Neutrophil (primary cell): ENCODE measurements around the gene ADD1.
"Not testable (repeated sequence)": the region's sequence is repeated elsewhere in the genome, so short reads cannot be mapped to it uniquely, and the experiment has no call there.

Experiments
- H3K27ac ChIP-seq: fragments of 200-600 bp; sonication (generic); 2 replicates; pipeline ENCODE4 v1.5.1; 2016; ENCODE audit warnings: mild to moderate bottlenecking, moderate library complexity
- H3K27me3 ChIP-seq: fragments of 200-600 bp; sonication (generic); 2 replicates; pipeline ENCODE4 v1.6.0; 2016; ENCODE audit warnings: mild to moderate bottlenecking
- H3K36me3 ChIP-seq: fragments of 200-600 bp; sonication (generic); 2 replicates; pipeline ENCODE4 v1.5.1; 2017
- H3K4me1 ChIP-seq, 2 experiments: fragments of 200-600 bp in 1 of 2; sonication (generic) in 1 of 2; 1 replicate in 1 of 2; 2 replicates in 1 of 2; pipeline versions ENCODE4 v1.5.1 to v1.6.1; 2013 to 2016; ENCODE audit warnings: low read depth in 1 of 2, low read length in 1 of 2, mild to moderate bottlenecking in 1 of 2, moderate library complexity in 1 of 2; ENCODE audit not compliant: control insufficient read depth in 1 of 2, insufficient read depth in 1 of 2
- H3K4me3 ChIP-seq, 2 experiments: fragments of 200-600 bp in 1 of 2; sonication (generic) in 1 of 2; 1 replicate in 1 of 2; 2 replicates in 1 of 2; pipeline ENCODE4 v1.5.1; 2013 to 2016; ENCODE audit warnings: low read depth in 1 of 2, low read length in 1 of 2, mild to moderate bottlenecking in 1 of 2, moderate library complexity in 1 of 2
- H3K9me3 ChIP-seq: fragments of 200-600 bp; sonication (generic); 2 replicates; pipeline ENCODE4 v1.5.1; 2016
- CTCF ChIP-seq: fragments of 200-600 bp; sonication (generic); IDR thresholded peaks from 2 replicates; pipeline ENCODE4 v1.5.1; 2016; ENCODE audit warnings: antibody characterized with exemption

Gene ADD1

GRCh38 chr4:2922453-2923101, 78.9 kb downstream of the ADD1 start:
- peak overlapping the region; percentile 29 for H3K27ac ChIP-seq
- H3K36me3 ChIP-seq = peaks cover 66% of the 10 kb centered on the region
- not testable (repeated sequence) for H3K4me3 ChIP-seq, H3K27me3 ChIP-seq, H3K9me3 ChIP-seq
- H3K4me1 ChIP-seq = peaks cover 8 to 12% of the 10 kb centered on the region in 2 experiments

DNA sequence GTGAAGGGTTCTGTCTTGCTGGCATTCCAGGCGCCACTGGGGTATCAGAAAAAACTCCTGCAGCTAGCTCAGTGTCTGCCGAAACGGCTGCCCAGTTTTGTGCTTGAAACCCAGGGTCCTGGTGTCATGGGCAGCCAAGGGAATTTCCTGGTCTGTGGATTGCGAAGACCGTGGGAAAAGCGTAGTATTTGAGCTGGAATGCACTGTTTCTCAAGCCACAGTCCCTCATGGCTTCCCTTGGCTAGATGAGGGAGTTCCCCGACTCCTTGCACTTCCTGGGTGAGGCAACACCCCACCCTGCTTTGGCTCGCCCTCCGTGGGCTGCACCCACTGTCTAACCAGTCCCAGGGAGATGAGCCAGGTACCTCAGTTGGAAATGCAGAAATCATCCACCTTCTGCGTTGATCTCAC, 79.5 kb downstream of the ADD1 start:
- peaks cover 67% of the 10 kb centered on the region for H3K36me3 ChIP-seq
- no peak overlapping the region for H3K4me3 ChIP-seq
- H3K27ac ChIP-seq = peak overlapping the region; percentile 29
- no peak for TF ChIP-seq CTCF
- H3K9me3 ChIP-seq = no peaks in the 10 kb centered on the region
- no peaks in the 10 kb centered on the region for H3K27me3 ChIP-seq
- H3K4me1 ChIP-seq = peaks cover 8 to 12% of the 10 kb centered on the region in 2 experiments

GRCh38 chr4:2923668-2924173, 80.1 kb downstream of the ADD1 start:
- no peak for TF ChIP-seq CTCF
- no peaks in the 10 kb centered on the region for H3K27me3 ChIP-seq
- H3K36me3 ChIP-seq = peaks cover 71% of the 10 kb centered on the region

DNA sequence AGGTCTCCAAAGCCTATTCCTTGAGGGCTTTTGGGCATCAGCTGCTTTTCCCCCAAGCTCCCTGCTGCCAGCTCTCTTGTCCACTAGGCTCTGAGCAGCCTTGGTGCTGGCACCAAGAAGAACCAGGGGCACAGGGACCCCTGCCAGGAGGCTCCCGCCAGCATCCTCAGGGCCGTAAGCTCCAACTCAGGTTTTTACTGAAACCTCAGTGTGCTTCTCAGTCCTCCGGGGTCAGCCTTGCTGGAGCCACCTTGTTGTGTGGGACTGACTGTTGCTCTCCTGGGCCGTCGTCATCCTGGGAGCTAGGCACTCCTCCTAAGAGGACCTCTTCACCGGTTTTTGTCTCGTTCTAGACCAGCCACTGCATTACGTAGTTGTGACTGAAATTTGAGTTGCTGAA, 80.6 kb downstream of the ADD1 start:
- Histone ChIP-seq H3K27ac (no peak overlapping the region), H3K4me1 (peaks cover 8 to 12% of the 10 kb centered on the region in 2 experiments), H3K36me3 (peaks cover 74% of the 10 kb centered on the region), H3K27me3 (no peaks in the 10 kb centered on the region), H3K4me3 (no peak overlapping the region), H3K9me3 (no peaks in the 10 kb centered on the region)
- no peak for TF ChIP-seq CTCF

More at GRCh38 chr4:2923668-2924173, 80.1 kb downstream of the ADD1 start:
- Histone ChIP-seq H3K9me3 (no peaks in the 10 kb centered on the region), H3K4me1 (peaks cover 8 to 12% of the 10 kb centered on the region in 2 experiments), H3K27ac (no peak overlapping the region), H3K4me3 (no peak overlapping the region)

DNA sequence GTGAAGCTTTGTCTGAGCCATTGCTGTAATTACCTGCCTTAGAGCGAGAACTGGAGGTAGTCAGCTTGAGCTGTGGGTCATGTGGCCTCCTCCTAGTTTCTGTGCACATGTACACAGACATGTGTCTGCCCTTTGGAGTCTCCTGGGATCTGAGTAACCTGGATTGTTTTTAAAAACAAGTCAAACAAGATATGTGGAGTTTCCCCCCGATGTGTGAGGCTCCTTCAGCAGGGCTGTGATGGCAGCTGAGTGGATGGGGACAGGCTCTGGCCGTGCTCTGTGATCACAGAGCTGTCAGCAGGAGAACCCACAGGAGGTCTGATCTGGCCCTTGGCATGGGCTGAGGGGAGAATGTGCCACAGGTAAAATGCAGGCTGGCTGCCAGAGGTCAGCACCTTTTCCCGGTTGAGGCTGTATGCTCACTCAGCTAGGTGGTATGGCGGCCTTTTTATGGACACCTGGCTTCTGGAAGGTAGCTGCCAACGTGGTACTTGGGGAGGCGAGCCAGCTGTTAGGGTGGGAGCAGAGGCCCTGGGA, 81.2 kb downstream of the ADD1 start:
- no peaks in the 10 kb centered on the region for H3K27me3 ChIP-seq
- H3K27ac ChIP-seq = no peak overlapping the region
- no peaks in the 10 kb centered on the region for H3K9me3 ChIP-seq
- H3K4me1 ChIP-seq = peaks cover 8 to 12% of the 10 kb centered on the region in 2 experiments
- no peak for TF ChIP-seq CTCF
- no peak overlapping the region for H3K4me3 ChIP-seq
- H3K36me3 ChIP-seq = peaks cover 79% of the 10 kb centered on the region

- Histone ChIP-seq H3K4me1 (peaks cover 8 to 12% of the 10 kb centered on the region in 2 experiments), H3K9me3 (no peaks in the 10 kb centered on the region), H3K4me3 (no peak overlapping the region), H3K27me3 (no peaks in the 10 kb centered on the region), H3K36me3 (peaks cover 86% of the 10 kb centered on the region), H3K27ac (no peak overlapping the region)
- no peak for TF ChIP-seq CTCF
Measured at GRCh38 chr4:2925496-2925895, 81.9 kb downstream of the ADD1 start.
